NT2/D1 (cell line): ENCODE results near the gene STRBP.

Experiments used
- SUZ12 ChIP-seq: IDR thresholded peaks from 2 replicates; pipeline ENCODE4 v1.6.1; 2011; ENCODE audit not compliant: insufficient read length, insufficient read depth; ENCODE audit errors: extremely low read depth
- YY1 ChIP-seq: IDR thresholded peaks from 2 replicates; pipeline ENCODE4 v1.6.1; 2011; ENCODE audit not compliant: insufficient read length, insufficient read depth

DNA sequence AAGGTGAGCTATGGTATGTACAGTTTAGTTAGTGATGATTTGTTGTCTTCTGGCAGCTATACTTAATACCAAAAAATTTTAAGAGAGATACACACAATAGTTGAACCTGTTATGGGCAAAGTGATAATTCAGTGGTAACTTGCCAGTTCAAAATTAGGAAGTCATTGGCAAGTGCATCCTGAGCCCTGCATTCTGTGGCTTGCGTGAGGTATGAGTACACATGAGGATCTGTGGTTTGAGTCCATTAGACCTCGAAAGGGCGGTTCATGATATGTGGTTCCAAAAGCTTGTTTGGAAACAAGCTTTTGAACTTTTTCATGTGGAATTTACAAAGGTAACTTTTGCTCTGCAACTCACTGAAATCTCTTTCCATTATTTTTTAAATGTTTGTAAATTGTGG, 187.9 kb downstream of the STRBP start:
- TF ChIP-seq YY1 (no peak), SUZ12 (no peak)
